ENCODE data around the gene ANKRD52. TPM values are rescaled to one million over a fixed set of nuclear protein-coding genes. Genes with fewer than 3 reads are reported as not detected.

Gene ANKRD52
- total RNA-seq, 1 donor from 2014 or later: 49.1 TPM

GRCh38 chr12:56248711-56249110 lies 9.5 kb downstream of the ANKRD52 start:
- Mint-ChIP-seq H3K27ac (ENCODE audit: unreplicated experiment) (peak overlapping the region; percentile 38), H3K27me3 (ENCODE audit: unreplicated experiment) (peaks cover 4% of the 10 kb centered on the region), H3K36me3 (ENCODE audit: unreplicated experiment) (no peaks in the 10 kb centered on the region), H3K4me1 (ENCODE audit: low read depth, unreplicated experiment) (no peaks in the 10 kb centered on the region), H3K9me3 (ENCODE audit: unreplicated experiment) (peaks cover 5% of the 10 kb centered on the region), H3K4me3 (ENCODE audit: unreplicated experiment) (no peak overlapping the region)
- TF ChIP-seq CTCF (IDR thresholded peaks at IDR 0.05; ENCODE audit: partially characterized antibody, unreplicated experiment): no peak
- no peak for DNase-seq

GRCh38 chr12:56247923-56248322 lies 10.3 kb downstream of the ANKRD52 start:
- DNase-seq: no peak
- TF ChIP-seq CTCF (IDR thresholded peaks at IDR 0.05; ENCODE audit: partially characterized antibody, unreplicated experiment): no peak

GRCh38 chr12:56244494-56244893 lies 13.7 kb downstream of the ANKRD52 start:
- peaks cover 4% of the 10 kb centered on the region for H3K27me3 Mint-ChIP-seq (ENCODE audit: unreplicated experiment)
- peaks cover 5% of the 10 kb centered on the region for H3K9me3 Mint-ChIP-seq (ENCODE audit: unreplicated experiment)
- H3K4me1 Mint-ChIP-seq (ENCODE audit: low read depth, unreplicated experiment): no peaks in the 10 kb centered on the region
- DNase-seq: no peak
- no peak overlapping the region for H3K4me3 Mint-ChIP-seq (ENCODE audit: unreplicated experiment)
- no peak for TF ChIP-seq CTCF (IDR thresholded peaks at IDR 0.05; ENCODE audit: partially characterized antibody, unreplicated experiment)
- no peaks in the 10 kb centered on the region for H3K36me3 Mint-ChIP-seq (ENCODE audit: unreplicated experiment)
- H3K27ac Mint-ChIP-seq (ENCODE audit: unreplicated experiment): no peak overlapping the region

More at GRCh38 chr12:56247923-56248322, 10.3 kb downstream of the ANKRD52 start:
- no peaks in the 10 kb centered on the region for H3K36me3 Mint-ChIP-seq (ENCODE audit: unreplicated experiment)
- H3K4me1 Mint-ChIP-seq (ENCODE audit: low read depth, unreplicated experiment): no peaks in the 10 kb centered on the region
- no peak overlapping the region for H3K4me3 Mint-ChIP-seq (ENCODE audit: unreplicated experiment)
- peaks cover 4% of the 10 kb centered on the region for H3K27me3 Mint-ChIP-seq (ENCODE audit: unreplicated experiment)
- H3K9me3 Mint-ChIP-seq (ENCODE audit: unreplicated experiment): peaks cover 5% of the 10 kb centered on the region
- no peak overlapping the region for H3K27ac Mint-ChIP-seq (ENCODE audit: unreplicated experiment)

- no peak for DNase-seq
- H3K4me3 Mint-ChIP-seq (ENCODE audit: unreplicated experiment): no peak overlapping the region
- no peaks in the 10 kb centered on the region for H3K4me1 Mint-ChIP-seq (ENCODE audit: low read depth, unreplicated experiment)
- H3K27ac Mint-ChIP-seq (ENCODE audit: unreplicated experiment): no peak overlapping the region
- peaks cover 1% of the 10 kb centered on the region for H3K9me3 Mint-ChIP-seq (ENCODE audit: unreplicated experiment)
- H3K27me3 Mint-ChIP-seq (ENCODE audit: unreplicated experiment): peaks cover 4% of the 10 kb centered on the region
- no peak for TF ChIP-seq CTCF (IDR thresholded peaks at IDR 0.05; ENCODE audit: partially characterized antibody, unreplicated experiment)
- H3K36me3 Mint-ChIP-seq (ENCODE audit: unreplicated experiment): no peaks in the 10 kb centered on the region
Measured at GRCh38 chr12:56243731-56244181, 14.4 kb downstream of the ANKRD52 start.

GRCh38 chr12:56242986-56243385 lies 15.2 kb downstream of the ANKRD52 start:
- TF ChIP-seq CTCF (IDR thresholded peaks at IDR 0.05; ENCODE audit: partially characterized antibody, unreplicated experiment): no peak
- Mint-ChIP-seq H3K36me3 (ENCODE audit: unreplicated experiment) (no peaks in the 10 kb centered on the region), H3K27ac (ENCODE audit: unreplicated experiment) (no peak overlapping the region), H3K27me3 (ENCODE audit: unreplicated experiment) (peaks cover 4% of the 10 kb centered on the region), H3K4me1 (ENCODE audit: low read depth, unreplicated experiment) (no peaks in the 10 kb centered on the region), H3K9me3 (ENCODE audit: unreplicated experiment) (peaks cover 1% of the 10 kb centered on the region), H3K4me3 (ENCODE audit: unreplicated experiment) (no peak overlapping the region)
- DNase-seq: no peak

Measured in glutamatergic neuron (in vitro differentiated cells).